ENCODE data around the gene WIPF2.

WIPF2 gene

DNA sequence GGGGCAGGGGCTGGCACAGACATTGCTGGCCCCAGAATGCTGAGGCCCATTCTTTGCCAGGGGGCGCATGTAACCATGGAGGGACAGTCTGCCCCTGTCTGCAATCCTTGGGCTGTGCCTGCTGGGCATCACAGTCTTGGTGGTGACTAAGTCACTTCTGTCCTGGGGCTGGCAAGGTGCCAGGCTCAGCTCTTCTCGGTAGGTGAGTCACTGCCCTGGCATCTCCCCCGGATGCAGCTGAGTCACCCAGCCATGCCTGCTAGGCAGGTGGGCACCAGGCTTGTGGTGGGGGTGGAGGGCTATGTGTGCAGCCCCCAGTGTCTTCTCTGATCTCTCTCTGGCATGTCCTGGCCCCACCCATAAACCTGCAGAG, 95.5 kb downstream of the WIPF2 start:
- Histone ChIP-seq H3K27ac (ENCODE audit: low read length) (no peak overlapping the region), H3K4me1 (ENCODE audit: insufficient read depth, low read length) (peaks cover 24% of the 10 kb centered on the region)
- no peak for ATAC-seq (ENCODE audit: insufficient read depth, low read depth)

DNA sequence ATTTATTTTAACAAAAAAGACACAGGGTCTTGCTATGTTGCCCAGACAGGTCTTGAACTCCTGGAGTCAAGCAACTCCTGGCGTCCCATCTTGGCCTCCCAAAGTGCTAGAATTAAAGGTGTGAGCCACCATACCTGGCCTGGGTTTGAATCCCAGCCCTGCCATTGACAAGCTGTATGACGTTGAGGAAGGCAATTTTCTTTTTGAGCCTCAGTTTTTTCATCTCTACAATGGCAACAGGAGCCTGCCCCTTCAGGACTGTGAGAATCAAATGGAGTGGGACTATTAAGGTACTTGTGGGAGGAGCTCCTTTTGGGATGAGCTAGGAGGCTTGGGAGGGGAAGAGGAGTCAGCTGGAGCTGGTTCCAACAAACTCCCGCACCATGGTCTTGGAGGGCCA, 96.1 kb downstream of the WIPF2 start:
- TF ChIP-seq, protein P1, sequence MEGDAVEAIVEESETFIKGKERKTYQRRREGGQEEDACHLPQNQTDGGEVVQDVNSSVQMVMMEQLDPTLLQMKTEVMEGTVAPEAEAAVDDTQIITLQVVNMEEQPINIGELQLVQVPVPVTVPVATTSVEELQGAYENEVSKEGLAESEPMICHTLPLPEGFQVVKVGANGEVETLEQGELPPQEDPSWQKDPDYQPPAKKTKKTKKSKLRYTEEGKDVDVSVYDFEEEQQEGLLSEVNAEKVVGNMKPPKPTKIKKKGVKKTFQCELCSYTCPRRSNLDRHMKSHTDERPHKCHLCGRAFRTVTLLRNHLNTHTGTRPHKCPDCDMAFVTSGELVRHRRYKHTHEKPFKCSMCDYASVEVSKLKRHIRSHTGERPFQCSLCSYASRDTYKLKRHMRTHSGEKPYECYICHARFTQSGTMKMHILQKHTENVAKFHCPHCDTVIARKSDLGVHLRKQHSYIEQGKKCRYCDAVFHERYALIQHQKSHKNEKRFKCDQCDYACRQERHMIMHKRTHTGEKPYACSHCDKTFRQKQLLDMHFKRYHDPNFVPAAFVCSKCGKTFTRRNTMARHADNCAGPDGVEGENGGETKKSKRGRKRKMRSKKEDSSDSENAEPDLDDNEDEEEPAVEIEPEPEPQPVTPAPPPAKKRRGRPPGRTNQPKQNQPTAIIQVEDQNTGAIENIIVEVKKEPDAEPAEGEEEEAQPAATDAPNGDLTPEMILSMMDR (IDR thresholded peaks at IDR 0.05; ENCODE audit: borderline replicate concordance, extremely low read depth, low read length, poor library complexity, severe bottlenecking), result no peak
- TF ChIP-seq EZH2 (IDR thresholded peaks at IDR 0.05; ENCODE audit: borderline replicate concordance, low read depth, low read length, severe bottlenecking), result no peak

More for the DNA sequence above, 95.5 kb downstream of the WIPF2 start:
- no peak overlapping the region for H3K4me2 ChIP-seq (ENCODE audit: insufficient read depth, low read length)
- H2AFZ ChIP-seq (ENCODE audit: low read depth, low read length), result no peak overlapping the region
- H3K27me3 ChIP-seq (ENCODE audit: insufficient read depth, low read length, poor library complexity), result no peaks in the 10 kb centered on the region
- TF ChIP-seq EZH2 (IDR thresholded peaks at IDR 0.05; ENCODE audit: borderline replicate concordance, low read depth, low read length, severe bottlenecking), result no peak
- TF ChIP-seq, protein P1 (IDR thresholded peaks at IDR 0.05; ENCODE audit: borderline replicate concordance, extremely low read depth, low read length, poor library complexity, severe bottlenecking), result no peak
- no peak overlapping the region for H3K4me3 ChIP-seq (ENCODE audit: low read depth in 1 of 2, low read length in 2 of 2)
- no peaks in the 10 kb centered on the region for H3K9me3 ChIP-seq (ENCODE audit: insufficient read depth, low read length, severe bottlenecking)
- DNase-seq, result peak; percentile 64
- no peaks in the 10 kb centered on the region for H3K36me3 ChIP-seq (ENCODE audit: insufficient read depth, low read length)
- H4K20me1 ChIP-seq (ENCODE audit: insufficient read depth, low read length), result peaks cover 5% of the 10 kb centered on the region; the same call in 1 of the 2 replicates
- H3K9ac ChIP-seq (ENCODE audit: low read depth, low read length), result no peak overlapping the region
- peaks cover 7% of the 10 kb centered on the region for H3K79me2 ChIP-seq (ENCODE audit: insufficient read depth, low read length)

DNA sequence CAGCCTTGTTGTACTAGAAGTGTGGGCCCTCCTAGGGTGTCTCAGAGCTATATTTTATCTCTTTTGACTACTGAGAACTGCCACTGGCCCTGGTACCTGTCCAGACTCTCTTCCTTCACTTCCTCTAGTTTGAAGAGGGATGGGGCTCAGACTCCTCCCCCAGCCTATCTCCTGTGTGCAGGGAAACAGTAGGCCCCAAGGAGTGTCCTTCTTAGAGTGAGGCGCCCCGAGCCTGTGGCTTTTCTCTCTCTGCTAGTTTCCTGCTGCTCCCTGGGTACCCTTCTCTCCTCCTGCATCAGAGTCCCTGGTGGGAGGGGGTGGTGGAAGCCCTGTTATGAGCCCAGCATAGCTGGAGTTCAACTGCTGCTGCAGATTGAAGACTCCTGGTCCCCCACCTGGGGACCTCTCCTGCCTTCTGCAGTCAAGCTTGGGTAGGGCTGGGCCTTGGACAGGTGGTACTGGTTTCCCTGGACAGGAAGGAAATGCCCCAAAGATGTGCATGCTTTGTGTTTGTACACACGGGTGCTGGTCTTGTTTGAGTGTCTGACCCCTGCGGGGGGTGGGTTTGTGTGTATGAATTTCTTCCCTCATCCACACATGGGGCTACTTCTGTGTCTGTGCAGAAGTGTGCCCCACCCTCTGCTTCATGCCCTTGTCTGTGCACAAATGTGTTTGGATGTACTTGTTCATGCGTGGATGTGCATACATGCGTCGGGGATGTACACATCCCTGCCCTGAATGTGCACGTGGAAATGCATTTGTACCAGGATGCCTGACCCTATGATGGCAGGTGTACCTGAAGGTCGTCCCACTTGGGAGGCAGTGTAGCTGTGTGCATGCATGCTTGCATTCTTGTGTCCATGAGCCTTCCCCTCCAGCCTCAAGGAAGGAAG, 96.8 kb downstream of the WIPF2 start:
- Histone ChIP-seq H2AFZ (ENCODE audit: low read depth, low read length) (no peak overlapping the region), H3K27ac (ENCODE audit: low read length) (no peak overlapping the region), H3K4me1 (ENCODE audit: insufficient read depth, low read length) (peaks cover 37% of the 10 kb centered on the region), H3K4me2 (ENCODE audit: insufficient read depth, low read length) (no peak overlapping the region), H3K27me3 (ENCODE audit: insufficient read depth, low read length, poor library complexity) (no peaks in the 10 kb centered on the region), H3K79me2 (ENCODE audit: insufficient read depth, low read length) (peaks cover 7% of the 10 kb centered on the region), H3K9ac (ENCODE audit: low read depth, low read length) (no peak overlapping the region), H3K9me3 (ENCODE audit: insufficient read depth, low read length, severe bottlenecking) (no peaks in the 10 kb centered on the region), H3K36me3 (ENCODE audit: insufficient read depth, low read length) (no peaks in the 10 kb centered on the region), H3K4me3 (ENCODE audit: low read depth in 1 of 2, low read length in 2 of 2) (no peak overlapping the region), H4K20me1 (ENCODE audit: insufficient read depth, low read length) (peaks cover 16% of the 10 kb centered on the region; the same call in 1 of the 2 replicates)
- TF ChIP-seq EZH2 (IDR thresholded peaks at IDR 0.05; ENCODE audit: borderline replicate concordance, low read depth, low read length, severe bottlenecking), result no peak
- TF ChIP-seq, protein P1 (IDR thresholded peaks at IDR 0.05; ENCODE audit: borderline replicate concordance, extremely low read depth, low read length, poor library complexity, severe bottlenecking), result no peak
- DNase-seq (peak; percentile 55), ATAC-seq (ENCODE audit: insufficient read depth, low read depth) (no peak)

More for the DNA sequence above, 96.1 kb downstream of the WIPF2 start:
- Histone ChIP-seq H3K36me3 (ENCODE audit: insufficient read depth, low read length) (no peaks in the 10 kb centered on the region), H4K20me1 (ENCODE audit: insufficient read depth, low read length) (peaks cover 10% of the 10 kb centered on the region; the same call in 1 of the 2 replicates), H2AFZ (ENCODE audit: low read depth, low read length) (no peak overlapping the region), H3K79me2 (ENCODE audit: insufficient read depth, low read length) (peaks cover 7% of the 10 kb centered on the region), H3K9me3 (ENCODE audit: insufficient read depth, low read length, severe bottlenecking) (no peaks in the 10 kb centered on the region), H3K4me2 (ENCODE audit: insufficient read depth, low read length) (no peak overlapping the region), H3K27me3 (ENCODE audit: insufficient read depth, low read length, poor library complexity) (no peaks in the 10 kb centered on the region), H3K27ac (ENCODE audit: low read length) (no peak overlapping the region), H3K4me1 (ENCODE audit: insufficient read depth, low read length) (peaks cover 30% of the 10 kb centered on the region), H3K9ac (ENCODE audit: low read depth, low read length) (no peak overlapping the region), H3K4me3 (ENCODE audit: low read depth in 1 of 2, low read length in 2 of 2) (no peak overlapping the region)
- DNase-seq, result no peak
- no peak for ATAC-seq (ENCODE audit: insufficient read depth, low read depth)
